Natural killer cell treated with Interleukin-12 subunit alpha and Interleukin-12 subunit beta and Interleukin-15 and Interleukin-18, amount 100 ng/mL, for 72 hours (primary cell): ENCODE results near the gene EXOC8. TPM values are rescaled to one million over a fixed set of nuclear protein-coding genes. Genes with fewer than 3 reads are reported as not detected.
A peak's percentile ranks its signal among the peaks of the same experiment; 100 is the strongest.

Experiments
- ATAC-seq, 2 donors: fragments of 150-1000 bp; cut with Tn5 transposase in 1 of 2; sonication (Bioruptor Pico), chemical (Tn5 transposase) in 1 of 2; 2 replicates each; pipeline ENCODE4 v1.10.0; 2021
- DNase-seq: peaks from one replicate; pipeline ENCODE4 v3.0.0; 2022; ENCODE audit warnings: low spot score
- H3K27ac Mint-ChIP-seq, 2 donors: 1 replicate in 1 of 2; 2 replicates in 1 of 2; pipeline ENCODE4 v1.8.0; 2022; ENCODE audit warnings: mixed read lengths in 2 of 2, mild to moderate bottlenecking in 1 of 2, moderate library complexity in 1 of 2
- H3K27me3 Mint-ChIP-seq, 2 donors: 1 replicate in 1 of 2; 2 replicates in 1 of 2; pipeline ENCODE4 v1.8.0; 2022; ENCODE audit warnings: mixed read lengths in 2 of 2
- H3K36me3 Mint-ChIP-seq: one replicate; pipeline ENCODE4 v1.8.0; 2022; ENCODE audit warnings: mixed read lengths
- H3K4me1 Mint-ChIP-seq, 2 donors: 1 replicate in 1 of 2; 2 replicates in 1 of 2; pipeline ENCODE4 v1.8.0; 2022; ENCODE audit warnings: low read depth in 2 of 2, mixed read lengths in 2 of 2, mild to moderate bottlenecking in 1 of 2
- H3K4me3 Mint-ChIP-seq: one replicate; pipeline ENCODE4 v1.8.0; 2022; ENCODE audit warnings: mixed read lengths
- H3K9me3 Mint-ChIP-seq: 2 replicates; pipeline ENCODE4 v1.8.0; 2022; ENCODE audit warnings: mixed read lengths
- total RNA-seq, 2 donors: library from RNA; stranded (reverse); gene quantifications; one replicate each; pipeline ENCODE4 v1.2.3, GENCODE V29; 2022

EXOC8 gene
- total RNA-seq, 2 donors from 2014 or later, result 20.2 to 25.2 TPM

DNA sequence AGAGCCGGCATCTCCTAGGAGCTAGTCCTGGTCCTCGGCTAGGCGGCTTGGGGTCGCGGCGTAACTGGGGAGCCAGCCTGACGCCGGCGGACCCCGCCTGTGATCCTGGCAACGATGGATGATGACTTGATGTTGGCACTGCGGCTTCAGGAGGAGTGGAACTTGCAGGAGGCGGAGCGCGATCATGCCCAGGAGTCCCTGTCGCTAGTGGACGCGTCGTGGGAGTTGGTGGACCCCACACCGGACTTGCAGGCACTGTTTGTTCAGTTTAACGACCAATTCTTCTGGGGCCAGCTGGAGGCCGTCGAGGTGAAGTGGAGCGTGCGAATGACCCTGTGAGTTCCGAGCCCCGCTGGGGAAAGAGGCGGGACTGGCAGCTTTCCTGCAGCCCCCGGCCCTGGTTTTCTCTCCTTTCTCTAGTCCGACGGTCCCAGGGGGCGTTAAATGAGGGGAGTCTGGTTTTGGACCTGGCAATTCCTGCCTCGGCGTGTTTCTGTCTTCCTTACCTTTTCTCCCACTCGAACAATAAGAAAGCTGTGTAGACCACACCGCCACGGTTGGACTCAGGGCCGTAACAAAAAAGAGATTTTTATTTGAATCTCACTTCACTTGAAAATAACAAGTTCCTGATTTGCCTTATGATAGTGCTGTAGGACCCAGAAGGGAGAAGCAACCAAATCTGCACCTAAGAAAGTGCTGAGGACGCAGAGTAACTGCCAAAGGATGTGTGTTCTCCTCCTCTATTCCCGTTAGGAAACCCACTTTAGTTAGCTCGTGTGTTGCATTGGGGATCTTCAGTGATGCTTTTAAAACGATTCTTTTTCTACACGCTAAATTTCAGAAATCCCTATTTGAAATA lies 847 bp upstream of the EXOC8 start, which contains the start of gene SPRTN:
SPRTN (plus strand) TSS at position 24 of the 859 bp plus-strand sequence; CDS start at position 115, 91 bp downstream.
- Mint-ChIP-seq H3K27me3 (no peaks in the 10 kb centered on the region), H3K4me3 (peak within 1 kb of the TSS; percentile 96), H3K36me3 (peaks cover 27% of the 10 kb centered on the region), H3K9me3 (no peaks in the 10 kb centered on the region), H3K27ac (peak within 1 kb of the TSS; percentile 97 to 98), H3K4me1 (peaks cover 43 to 53% of the 10 kb centered on the region in 2 donors)
- DNase-seq (no peak), ATAC-seq (peak; percentile 4 to 25)

DNA sequence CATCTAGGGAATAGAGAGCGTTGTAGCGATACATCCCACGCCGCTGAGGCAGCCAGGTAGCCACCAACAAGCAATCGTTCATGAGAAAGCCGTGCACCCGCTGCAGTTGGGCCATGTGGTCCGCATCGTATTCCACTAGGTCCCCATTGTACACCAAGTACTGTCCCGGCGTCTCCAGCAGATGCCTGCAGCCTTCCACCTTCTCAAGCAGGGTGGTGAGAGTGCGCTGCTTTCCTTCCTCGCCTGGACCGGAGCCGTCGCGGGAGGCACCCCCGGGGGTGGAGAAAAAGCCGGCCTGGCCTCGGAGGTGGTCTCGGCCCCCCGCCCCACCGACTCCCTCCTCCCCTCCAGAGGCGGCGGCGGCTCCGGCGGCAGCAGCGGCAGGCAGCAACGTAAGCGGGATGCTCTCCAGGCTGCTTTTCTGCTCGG lies 595 bp downstream of the EXOC8 start:
- Mint-ChIP-seq H3K36me3 (peaks cover 27% of the 10 kb centered on the region), H3K27ac (peak overlapping the region; percentile 97 to 98), H3K4me3 (peak overlapping the region; percentile 96), H3K4me1 (peaks cover 40 to 53% of the 10 kb centered on the region in 2 donors), H3K27me3 (no peaks in the 10 kb centered on the region), H3K9me3 (no peaks in the 10 kb centered on the region)
- ATAC-seq, result no peak
- peak; percentile 70 for DNase-seq

DNA sequence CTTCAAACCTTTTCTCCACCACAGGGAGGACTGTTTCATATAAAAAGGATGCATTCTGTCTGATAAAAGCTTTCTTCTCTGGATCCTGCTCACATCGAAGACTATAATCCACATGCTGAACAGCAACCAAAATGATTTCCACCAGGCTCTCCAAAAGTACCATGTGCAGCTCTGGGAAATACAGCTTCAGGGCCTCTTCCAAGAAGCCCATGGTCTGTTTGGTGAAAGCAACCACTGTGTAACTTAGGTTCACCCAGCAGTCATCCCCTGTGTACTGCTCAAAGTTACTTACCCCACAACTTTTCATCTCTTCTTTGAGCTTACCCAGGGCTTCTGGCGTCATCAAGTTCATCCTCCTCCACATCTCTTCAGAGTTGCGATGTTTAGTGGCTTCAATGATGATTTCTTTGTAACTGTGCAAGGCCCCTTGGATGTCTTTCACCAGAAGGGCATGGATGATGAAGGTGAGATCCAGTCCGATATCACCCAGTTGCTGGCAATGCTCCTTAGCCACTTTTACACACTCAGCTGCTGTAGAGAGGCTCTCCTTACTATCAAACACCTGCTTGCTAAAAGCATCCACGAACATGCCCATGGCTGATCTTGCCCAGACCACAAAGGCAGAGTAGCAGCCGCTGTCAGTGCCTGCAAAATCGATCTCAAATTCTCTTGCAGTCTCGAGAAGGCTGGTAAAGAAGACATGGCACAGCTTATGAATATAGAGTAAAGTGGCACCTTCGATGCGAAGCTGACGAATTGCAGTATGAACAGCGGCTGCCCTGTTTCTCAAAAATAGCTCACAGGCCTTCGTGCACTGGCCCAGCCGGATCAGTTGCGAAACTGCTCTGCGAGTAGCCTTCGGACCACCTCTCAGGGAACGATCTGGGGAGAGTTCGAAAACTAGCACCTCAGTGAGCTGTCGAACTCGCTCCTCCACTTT lies 1.7 kb downstream of the EXOC8 start:
- Mint-ChIP-seq H3K27ac (peak overlapping the region; percentile 97 to 98), H3K36me3 (peaks cover 25% of the 10 kb centered on the region), H3K4me1 (peaks cover 44 to 56% of the 10 kb centered on the region in 2 donors), H3K9me3 (no peaks in the 10 kb centered on the region), H3K4me3 (peak overlapping the region; percentile 96), H3K27me3 (no peaks in the 10 kb centered on the region)
- DNase-seq, result no peak
- no peak for ATAC-seq

DNA sequence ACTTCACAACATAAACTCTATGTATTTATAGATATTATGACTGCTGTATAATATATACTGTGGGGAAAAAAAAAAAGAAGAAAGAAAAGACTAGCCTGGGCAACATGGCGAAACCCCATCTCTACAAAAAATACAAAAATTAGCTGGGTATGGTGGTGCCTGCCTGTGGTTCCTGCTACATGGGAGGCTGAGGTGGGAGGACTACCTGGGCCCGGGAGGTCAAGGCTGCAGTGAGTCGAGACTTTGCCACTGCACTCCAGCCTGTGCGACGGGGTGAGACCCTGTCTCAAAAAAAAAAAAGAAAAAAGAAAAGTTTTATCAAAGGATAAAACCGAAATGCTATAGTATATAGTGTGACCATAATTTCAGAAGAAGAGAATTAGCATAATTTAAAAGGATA lies 2.7 kb downstream of the EXOC8 start:
- Mint-ChIP-seq H3K4me3 (peak overlapping the region; percentile 66), H3K9me3 (no peaks in the 10 kb centered on the region), H3K36me3 (peaks cover 19% of the 10 kb centered on the region), H3K27me3 (no peaks in the 10 kb centered on the region), H3K27ac (no peak overlapping the region), H3K4me1 (peaks cover 41 to 50% of the 10 kb centered on the region in 2 donors)
- DNase-seq (no peak), ATAC-seq (no peak)

DNA sequence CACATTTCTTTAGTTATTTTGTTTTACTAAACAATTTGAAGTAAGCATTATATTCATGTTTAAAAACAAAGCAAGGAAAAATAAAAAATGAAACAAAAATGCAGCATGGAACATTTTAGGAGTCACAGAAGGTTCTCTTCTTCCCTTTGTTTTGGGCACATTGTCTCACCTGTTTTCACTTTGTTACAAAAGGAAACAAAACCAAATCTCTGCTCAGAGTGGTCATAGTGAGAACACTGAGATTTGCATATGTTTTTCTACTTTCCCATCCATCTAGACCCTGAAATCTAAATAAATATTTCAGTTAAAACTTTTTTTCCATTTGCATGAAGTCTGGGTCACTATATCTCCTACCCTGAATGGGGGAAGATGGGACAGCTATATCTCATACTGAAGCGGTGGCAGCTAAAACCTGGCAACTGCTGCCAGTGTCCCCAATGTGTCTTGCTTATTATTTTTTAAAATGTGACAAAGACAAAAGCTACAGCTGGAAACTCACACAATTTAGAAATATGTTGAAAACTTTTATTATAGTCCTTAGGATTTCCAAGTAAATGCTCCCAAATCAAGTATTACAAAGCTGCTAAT lies 3.5 kb downstream of the EXOC8 start:
- H3K27me3 Mint-ChIP-seq, result no peaks in the 10 kb centered on the region
- no peaks in the 10 kb centered on the region for H3K9me3 Mint-ChIP-seq
- H3K36me3 Mint-ChIP-seq, result peaks cover 19% of the 10 kb centered on the region
- H3K4me1 Mint-ChIP-seq, result peaks cover 36 to 45% of the 10 kb centered on the region in 2 donors
- DNase-seq (no peak), ATAC-seq (no peak)
- H3K27ac Mint-ChIP-seq, result no peak overlapping the region
- H3K4me3 Mint-ChIP-seq, result peak overlapping the region; percentile 66

DNA sequence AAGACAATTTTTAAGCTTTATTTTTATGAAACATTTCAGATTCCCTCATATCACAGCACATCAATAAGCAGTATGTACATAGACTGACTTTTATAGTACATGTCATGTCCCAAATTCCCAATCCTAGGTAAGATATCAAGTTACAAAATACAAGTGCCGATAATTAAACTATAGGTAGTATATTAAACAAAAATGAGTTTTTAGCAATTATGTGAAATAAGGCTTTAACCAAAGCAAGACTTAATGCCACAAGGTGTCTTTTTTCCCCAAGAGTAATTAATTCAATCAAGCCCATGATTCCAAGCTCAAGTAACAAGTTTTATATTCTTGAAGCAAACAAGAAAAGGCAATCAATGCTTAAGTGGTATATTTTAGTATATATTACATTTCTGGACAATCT lies 4.9 kb downstream of the EXOC8 start:
- peaks cover 27 to 31% of the 10 kb centered on the region in 2 donors for H3K4me1 Mint-ChIP-seq
- no peak overlapping the region for H3K27ac Mint-ChIP-seq
- H3K36me3 Mint-ChIP-seq, result peaks cover 17% of the 10 kb centered on the region
- peak overlapping the region; percentile 30 for H3K4me3 Mint-ChIP-seq
- no peaks in the 10 kb centered on the region for H3K9me3 Mint-ChIP-seq
- ATAC-seq, result no peak
- no peak for DNase-seq
- no peaks in the 10 kb centered on the region for H3K27me3 Mint-ChIP-seq

DNA sequence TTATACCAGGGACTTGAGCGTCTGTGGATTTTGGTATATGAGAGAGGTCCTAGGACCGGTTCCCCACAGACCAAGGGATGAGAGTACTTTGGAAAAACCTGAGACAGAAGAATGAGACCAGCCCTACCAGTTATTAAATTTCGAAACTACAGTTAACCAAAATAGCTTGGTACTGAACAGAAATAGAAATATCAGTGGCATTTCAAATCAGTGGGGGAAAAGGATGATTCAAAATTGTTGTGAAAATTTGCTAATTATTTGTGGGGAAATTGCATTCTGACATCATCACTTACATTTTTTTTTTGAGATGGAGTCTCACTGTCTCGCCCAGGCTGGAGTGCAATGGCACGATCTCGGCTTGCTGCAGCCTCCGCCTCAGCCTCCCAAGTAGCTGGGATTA lies 8.2 kb downstream of the EXOC8 start:
- no peak overlapping the region for H3K27ac Mint-ChIP-seq
- no peak overlapping the region for H3K4me3 Mint-ChIP-seq
- peaks cover 9 to 10% of the 10 kb centered on the region in 2 donors for H3K4me1 Mint-ChIP-seq
- DNase-seq (no peak), ATAC-seq (no peak)
- no peaks in the 10 kb centered on the region for H3K9me3 Mint-ChIP-seq
- no peaks in the 10 kb centered on the region for H3K27me3 Mint-ChIP-seq
- H3K36me3 Mint-ChIP-seq, result no peaks in the 10 kb centered on the region

DNA sequence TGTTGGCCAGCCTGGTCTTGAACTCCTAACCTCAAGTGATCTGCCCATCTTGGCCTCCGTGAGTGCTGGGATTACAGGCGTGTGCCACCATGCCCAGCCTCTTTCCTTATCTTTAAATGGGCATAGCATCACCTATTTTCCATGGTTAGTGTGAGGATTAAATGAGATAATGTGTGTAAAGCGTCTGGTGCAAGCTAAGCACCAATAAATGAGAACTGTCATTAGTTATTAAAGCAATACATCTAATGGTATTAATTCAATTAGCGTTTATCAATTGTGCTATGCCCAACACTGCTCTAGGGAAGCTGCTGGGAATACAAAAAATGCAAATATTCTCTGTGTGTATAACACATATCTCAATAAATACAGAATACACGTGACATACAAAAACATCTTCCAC lies 10.0 kb downstream of the EXOC8 start:
- no peaks in the 10 kb centered on the region for H3K27me3 Mint-ChIP-seq
- H3K4me3 Mint-ChIP-seq, result no peak overlapping the region
- no peaks in the 10 kb centered on the region for H3K36me3 Mint-ChIP-seq
- no peak overlapping the region for H3K27ac Mint-ChIP-seq
- ATAC-seq (no peak), DNase-seq (no peak)
- no peaks in the 10 kb centered on the region for H3K9me3 Mint-ChIP-seq
- H3K4me1 Mint-ChIP-seq, result peaks cover 5 to 6% of the 10 kb centered on the region in 2 donors

DNA sequence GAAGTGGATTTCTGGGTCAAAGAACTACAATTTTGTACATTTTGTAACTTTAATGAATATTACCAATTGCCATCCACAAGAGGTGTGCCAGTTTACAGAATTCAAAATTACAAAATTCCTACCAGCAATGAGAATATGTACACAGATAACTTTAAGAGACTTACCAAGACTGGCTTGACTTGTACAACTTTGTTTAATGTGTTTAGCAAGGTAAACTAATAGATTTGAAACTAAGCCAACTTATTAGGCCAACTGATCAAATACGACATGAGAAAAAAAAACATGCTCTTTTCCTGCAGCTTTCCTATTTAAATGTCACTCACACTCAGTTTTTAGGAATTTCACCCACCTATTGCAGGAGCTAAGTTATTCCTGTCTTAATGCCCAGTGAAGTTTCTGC lies 11.4 kb downstream of the EXOC8 start:
- Mint-ChIP-seq H3K27ac (no peak overlapping the region), H3K36me3 (no peaks in the 10 kb centered on the region)
- no peak for ATAC-seq

DNA sequence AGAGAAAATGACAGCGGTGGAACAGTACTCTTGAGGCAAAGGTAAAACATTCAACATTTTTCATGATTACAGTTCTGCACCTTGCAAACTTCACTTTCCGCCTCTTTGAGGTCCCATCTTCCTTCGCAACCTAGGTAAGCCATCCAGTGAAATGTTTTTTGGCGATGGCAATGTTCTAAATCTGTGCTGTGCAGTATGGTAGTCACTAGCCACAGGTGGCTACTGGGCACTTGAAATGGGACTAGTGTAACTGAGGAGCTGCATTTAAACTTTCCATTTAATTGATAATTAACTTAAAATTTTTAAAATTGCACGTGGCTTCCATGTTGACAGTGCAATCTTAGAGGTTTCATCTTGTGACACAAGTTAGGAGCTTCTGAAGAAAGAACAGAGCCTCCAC lies 13.0 kb downstream of the EXOC8 start:
- H3K27me3 Mint-ChIP-seq, result no peaks in the 10 kb centered on the region
- DNase-seq, result no peak
- H3K36me3 Mint-ChIP-seq, result no peaks in the 10 kb centered on the region
- no peak for ATAC-seq
- peak overlapping the region in 1 of 2 donors; percentile 45 for H3K27ac Mint-ChIP-seq
- H3K9me3 Mint-ChIP-seq, result no peaks in the 10 kb centered on the region
- H3K4me3 Mint-ChIP-seq, result no peak overlapping the region
- H3K4me1 Mint-ChIP-seq, result no peaks in the 10 kb centered on the region

More for the DNA sequence above, 11.4 kb downstream of the EXOC8 start:
- Mint-ChIP-seq H3K27me3 (no peaks in the 10 kb centered on the region), H3K9me3 (no peaks in the 10 kb centered on the region), H3K4me3 (no peak overlapping the region), H3K4me1 (peaks cover 0 to 2% of the 10 kb centered on the region in 2 donors)
- no peak for DNase-seq

DNA sequence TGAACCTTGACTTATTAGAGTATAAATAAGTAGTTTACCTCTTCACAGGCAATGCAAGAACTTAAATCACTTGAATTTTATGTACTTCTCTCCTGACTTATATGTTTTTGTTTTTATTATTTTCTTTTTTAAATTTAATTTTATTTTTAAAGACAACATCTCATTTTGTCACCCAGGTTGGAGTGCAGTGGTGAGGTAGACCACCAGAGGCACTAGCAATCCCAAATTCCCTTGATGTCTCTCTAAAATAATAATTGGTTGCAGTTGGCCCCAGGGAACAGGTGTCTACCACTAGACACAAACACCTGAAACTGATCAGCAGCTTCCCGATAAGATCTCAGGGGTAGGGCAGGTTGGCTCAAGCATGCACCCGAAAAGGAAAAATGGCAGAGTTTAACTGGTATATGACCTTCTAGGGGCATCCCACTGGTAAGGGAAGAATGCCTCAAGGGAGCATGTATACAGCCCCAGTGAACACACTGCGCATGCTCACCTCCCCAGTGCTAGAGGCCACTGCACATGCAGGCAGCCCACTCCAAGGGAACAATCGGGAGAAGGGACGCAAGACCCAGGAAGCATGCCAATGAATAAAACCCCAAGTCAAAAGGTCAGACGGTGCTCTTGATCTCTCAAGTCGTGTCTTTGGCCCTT lies 14.6 kb downstream of the EXOC8 start:
- Mint-ChIP-seq H3K27me3 (no peaks in the 10 kb centered on the region), H3K27ac (no peak overlapping the region), H3K4me1 (no peaks in the 10 kb centered on the region), H3K4me3 (no peak overlapping the region), H3K9me3 (no peaks in the 10 kb centered on the region), H3K36me3 (no peaks in the 10 kb centered on the region)
- no peak for ATAC-seq
- no peak for DNase-seq

DNA sequence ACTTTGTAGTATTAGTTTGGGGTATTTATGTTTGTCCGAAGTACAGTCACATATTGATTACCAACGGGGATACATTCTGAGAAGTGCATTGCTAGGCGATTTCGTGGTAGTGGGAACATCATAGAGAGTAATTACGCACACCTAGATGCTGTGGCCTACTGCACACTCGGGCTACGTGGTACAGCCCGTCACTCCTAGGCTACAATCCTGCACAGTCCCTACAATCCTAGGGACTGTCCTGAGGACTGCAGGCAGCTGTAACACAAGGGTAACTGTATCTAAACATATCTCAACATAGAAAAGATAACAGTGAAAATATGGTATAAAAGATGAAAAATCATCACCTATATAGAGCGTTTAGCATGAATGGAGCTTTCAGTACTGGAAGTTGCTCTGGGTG lies 18.6 kb downstream of the EXOC8 start:
- Mint-ChIP-seq H3K27me3 (no peaks in the 10 kb centered on the region), H3K9me3 (no peaks in the 10 kb centered on the region), H3K27ac (no peak overlapping the region), H3K4me3 (no peak overlapping the region), H3K36me3 (no peaks in the 10 kb centered on the region), H3K4me1 (no peaks in the 10 kb centered on the region)
- ATAC-seq (no peak), DNase-seq (no peak)

DNA sequence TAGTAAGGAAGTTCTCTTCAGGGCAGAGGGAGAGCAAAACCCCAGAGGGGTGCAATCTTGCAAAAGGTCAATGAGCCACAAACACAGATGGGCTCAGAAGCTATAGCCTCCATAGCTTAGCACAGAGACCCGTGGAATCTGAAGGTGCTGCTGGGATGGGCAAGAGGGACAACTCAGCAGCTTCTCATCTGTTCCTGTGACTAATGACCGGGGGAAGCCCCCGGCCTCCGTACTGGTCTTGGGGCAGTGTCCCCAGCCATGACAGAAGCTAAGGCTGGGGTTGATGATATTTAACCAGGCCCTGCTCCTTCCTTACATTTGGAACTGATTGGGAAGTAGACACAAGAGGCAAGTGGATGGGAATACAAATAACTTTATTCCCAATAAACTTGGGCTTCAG lies 19.1 kb downstream of the EXOC8 start:
- H3K36me3 Mint-ChIP-seq, result no peaks in the 10 kb centered on the region
- H3K27ac Mint-ChIP-seq, result no peak overlapping the region
- no peaks in the 10 kb centered on the region for H3K9me3 Mint-ChIP-seq
- no peak overlapping the region for H3K4me3 Mint-ChIP-seq
- DNase-seq (no peak), ATAC-seq (no peak)
- H3K4me1 Mint-ChIP-seq, result no peaks in the 10 kb centered on the region
- H3K27me3 Mint-ChIP-seq, result no peaks in the 10 kb centered on the region
